ENCODE data around the gene MAP2K2. TPM values are rescaled to one million over a fixed set of nuclear protein-coding genes. Genes with fewer than 3 reads are reported as not detected.
"Not testable (repeated sequence)": the region's sequence is repeated elsewhere in the genome, so short reads cannot be mapped to it uniquely, and the experiment has no call there.

The MAP2K2 gene
- total and polyA plus RNA-seq, 2 donors (not counting 3 experiments of a cell fraction or from before 2014, with no cell fraction given) = 126 to 171 TPM

GRCh38 chr19:4130744-4131438, 7.0 kb upstream of the MAP2K2 start:
- Histone ChIP-seq H3K27me3 (ENCODE audit: control insufficient read depth in 2 of 2, insufficient read depth in 2 of 2, low read length in 2 of 2) (peaks cover 0 to 3% of the 10 kb centered on the region in 2 experiments), H3K9ac (replicated peaks; ENCODE audit: extremely low read depth, insufficient read depth, low read length) (no peak overlapping the region), H3K9me3 (replicated peaks; ENCODE audit: control insufficient read depth, insufficient read depth, low read length) (no peaks in the 10 kb centered on the region), H4K20me1 (replicated peaks; ENCODE audit: control insufficient read depth, extremely low read depth, insufficient read depth, low read length) (no peaks in the 10 kb centered on the region), H3K36me3 (ENCODE audit: control insufficient read depth in 2 of 2, extremely low read depth in 1 of 2, insufficient read depth in 2 of 2, low read length in 2 of 2) (no peaks in the 10 kb centered on the region), H3K4me2 (ENCODE audit: insufficient read depth, low read length) (no peak overlapping the region), H3K4me3 (replicated peaks in 1 of 3; ENCODE audit: insufficient read depth in 1 of 3, low read depth in 1 of 3, low read length in 3 of 3) (no peak overlapping the region), H3K4me1 (ENCODE audit: control insufficient read depth, extremely low read depth, insufficient read depth, low read length) (no peaks in the 10 kb centered on the region), H3K79me2 (ENCODE audit: control insufficient read depth, insufficient read depth, low read length) (no peaks in the 10 kb centered on the region), H3K27ac (ENCODE audit: insufficient read depth, low read depth, low read length) (no peak overlapping the region), H2AFZ (ENCODE audit: low read depth, low read length) (no peak overlapping the region), H3K9me1 (replicated peaks; ENCODE audit: control insufficient read depth, extremely low read depth, insufficient read depth, low read length) (no peaks in the 10 kb centered on the region)
- TF ChIP-seq CTCF (IDR thresholded peaks at IDR 0.05; ENCODE audit: extremely low read depth in 1 of 2, insufficient read depth in 1 of 2, low read depth in 1 of 2, low read length in 2 of 2) = no peak
- no peak for TF ChIP-seq POLR2A (IDR thresholded peaks at IDR 0.05; ENCODE audit: low read depth, low read length)
- TF ChIP-seq MYC (IDR thresholded peaks at IDR 0.05; ENCODE audit: low read depth, low read length) = no peak
- TF ChIP-seq POLR2AphosphoS5 (IDR thresholded peaks at IDR 0.05; ENCODE audit: insufficient read depth, low read depth, low read length) = no peak
- TF ChIP-seq EZH2 (IDR thresholded peaks at IDR 0.05; ENCODE audit: borderline replicate concordance, low read depth, low read length, severe bottlenecking) = no peak
- no peak for TF ChIP-seq FOS (IDR thresholded peaks at IDR 0.05; ENCODE audit: borderline replicate concordance, insufficient read depth, low read length)
- no peak for TF ChIP-seq MAX (IDR thresholded peaks at IDR 0.05; ENCODE audit: insufficient read depth, insufficient read length)
- TF ChIP-seq GATA2 (IDR thresholded peaks at IDR 0.05; ENCODE audit: insufficient read depth, insufficient read length, low read depth, low read length) = no peak
- no peak for TF ChIP-seq JUN (IDR thresholded peaks at IDR 0.05; ENCODE audit: borderline replicate concordance, insufficient read depth, insufficient read length, low read depth)
- dilution Hi-C loops (cut with MboI; ENCODE audit: extremely low pct_ligation_motif_present, low sequenced_read_pairs) = no loop called here
- FAIRE-seq (no peak), DNase-seq (ENCODE audit: low read depth, low spot score) (no peak)
- CTCF ChIA-PET = interaction anchor here (5.5 kb wide), 1 partner anchor 9 kb away, joined by 79 read pairs; no protein-coding TSS in a partner anchor
- no TSS peak for BruUV-seq (replicated peaks)
- intact Hi-C loops (cut with micrococcal nuclease) = no loop called here
- POLR2A ChIA-PET = interaction anchor here (0.5 kb wide), 1 partner anchor 143 kb away, joined by 3 read pairs; no protein-coding TSS in a partner anchor

- BruUV-seq (replicated peaks); dilution Hi-C loops (cut with MboI; ENCODE audit: extremely low pct_ligation_motif_present, low sequenced_read_pairs); H3K36me3 ChIP-seq (ENCODE audit: control insufficient read depth in 2 of 2, extremely low read depth in 1 of 2, insufficient read depth in 2 of 2, low read length in 2 of 2); intact Hi-C loops (cut with micrococcal nuclease); DNase-seq (ENCODE audit: low read depth, low spot score); H3K27me3 ChIP-seq (ENCODE audit: control insufficient read depth in 2 of 2, insufficient read depth in 2 of 2, low read length in 2 of 2); H3K27ac ChIP-seq (ENCODE audit: insufficient read depth, low read depth, low read length); H3K9me1 ChIP-seq (replicated peaks; ENCODE audit: control insufficient read depth, extremely low read depth, insufficient read depth, low read length); H3K4me1 ChIP-seq (ENCODE audit: control insufficient read depth, extremely low read depth, insufficient read depth, low read length); FAIRE-seq; H3K9ac ChIP-seq (replicated peaks; ENCODE audit: extremely low read depth, insufficient read depth, low read length); H3K9me3 ChIP-seq (replicated peaks; ENCODE audit: control insufficient read depth, insufficient read depth, low read length); H2AFZ ChIP-seq (ENCODE audit: low read depth, low read length); H3K79me2 ChIP-seq (ENCODE audit: control insufficient read depth, insufficient read depth, low read length); H3K4me2 ChIP-seq (ENCODE audit: insufficient read depth, low read length); H3K4me3 ChIP-seq (replicated peaks in 1 of 3; ENCODE audit: insufficient read depth in 1 of 3, low read depth in 1 of 3, low read length in 3 of 3); H4K20me1 ChIP-seq (replicated peaks; ENCODE audit: control insufficient read depth, extremely low read depth, insufficient read depth, low read length): not testable (repeated sequence)
- CTCF ChIA-PET = interaction anchor here (5.5 kb wide), 1 partner anchor 11 kb away, joined by 79 read pairs; no protein-coding TSS in a partner anchor
- POLR2A ChIA-PET = interaction anchor here (0.5 kb wide), 1 partner anchor 63 kb away, joined by 3 read pairs; no protein-coding TSS in a partner anchor
Measured at GRCh38 chr19:4129050-4129449, 5.1 kb upstream of the MAP2K2 start.

Measured in endothelial cell of umbilical vein (primary cell).